A673 (cell line): ENCODE results near the gene RRP1. TPM values are rescaled to one million over a fixed set of nuclear protein-coding genes. Genes with fewer than 3 reads are reported as not detected.

Source experiments
- BruUV-seq: library from RNA; stranded (reverse); fragments of 400-500 nt; replicated peaks from 2 replicates; lab custom pipeline; 2021; lab: Mats Ljungman, UMichigan
- CTCF ChIA-PET: fragments of 300-600 bp; sonication (Branson Sonifier 250); formaldehyde crosslinking; loops from one replicate; lab custom pipeline; 2022; ENCODE audit warnings: antibody characterized with exemption; lab: Charles Lee
- POLR2A ChIA-PET: fragments of 300-600 bp; sonication (Branson Sonifier 250); formaldehyde crosslinking; loops from one replicate; lab custom pipeline; 2022; ENCODE audit warnings: antibody characterized with exemption; ENCODE audit not compliant: low non-redundant PET; lab: Charles Lee
- DNase-seq: peaks from one replicate; pipeline ENCODE4 v3.0.0-alpha.2; 2015; ENCODE audit warnings: low spot score
- H3K27ac ChIP-seq: fragments of 200-600 bp; sonication (generic); 2 replicates; pipeline ENCODE4 v1.5.1; 2016; ENCODE audit warnings: mixed run types, low read depth, mild to moderate bottlenecking, mixed read lengths, antibody characterized with exemption, low read length; ENCODE audit not compliant: poor library complexity, severe bottlenecking
- H3K27me3 ChIP-seq: fragments of 200-600 bp; sonication (generic); replicated peaks from 2 replicates; pipeline ENCODE4 v1.6.1; 2017; ENCODE audit warnings: mixed run types, low read depth, mild to moderate bottlenecking, mixed read lengths, antibody characterized with exemption, low read length; ENCODE audit not compliant: insufficient read depth, poor library complexity
- H3K36me3 ChIP-seq: fragments of 200-600 bp; sonication (generic); 2 replicates; pipeline ENCODE4 v1.6.1; 2016; ENCODE audit warnings: mixed run types, mild to moderate bottlenecking, mixed read lengths, antibody characterized with exemption, low read length; ENCODE audit not compliant: insufficient read depth, poor library complexity, severe bottlenecking
- H3K4me1 ChIP-seq: fragments of 200-600 bp; sonication (generic); 2 replicates; pipeline ENCODE4 v1.6.1; 2017; ENCODE audit warnings: mixed run types, mild to moderate bottlenecking, mixed read lengths, antibody characterized with exemption, low read length; ENCODE audit not compliant: insufficient read depth, poor library complexity, severe bottlenecking
- H3K4me3 ChIP-seq: fragments of 200-600 bp; sonication (generic); 2 replicates; pipeline ENCODE4 v1.5.1; 2016; ENCODE audit warnings: low read depth, mixed run types, mild to moderate bottlenecking, mixed read lengths, low read length; ENCODE audit not compliant: poor library complexity, severe bottlenecking
- H3K9me3 ChIP-seq: fragments of 200-600 bp; sonication (generic); 2 replicates; pipeline ENCODE4 v1.6.1; 2016; ENCODE audit warnings: mixed run types, low read depth, mild to moderate bottlenecking, mixed read lengths, antibody characterized with exemption, low read length; ENCODE audit not compliant: poor library complexity, severe bottlenecking
- CTCF ChIP-seq: fragments of 300-800, 200-600 bp; sonication (generic); conservative IDR thresholded peaks from 2 replicates; pipeline ENCODE4 v1.5.1; 2017; ENCODE audit warnings: low read depth, mild to moderate bottlenecking, antibody characterized with exemption, low read length, moderate library complexity, mixed read lengths
- EZH2 ChIP-seq: fragments of 200-600 bp; sonication (generic); IDR thresholded peaks from 2 replicates; pipeline ENCODE4 v1.6.1; 2017; ENCODE audit warnings: borderline replicate concordance, low read depth, mild to moderate bottlenecking, mixed read lengths, antibody characterized with exemption, low read length; ENCODE audit not compliant: poor library complexity, severe bottlenecking
- intact Hi-C: fragments of 100-400 bp; cut with micrococcal nuclease; formaldehyde crosslinking; loops from one replicate; pipeline ENCODE4 v1.10.0; 2022; ENCODE audit not compliant: unreplicated experiment
- total RNA-seq: library from RNA; stranded (reverse); gene quantifications from 2 replicates; pipeline ENCODE4 v1.2.3, GENCODE V29; 2021

RRP1 gene
- total RNA-seq, 1 experiment from 2014 or later = 86.4 TPM

GRCh38 chr21:43752758-43753438 is 36.5 kb upstream of the RRP1 start:
- H3K4me1 ChIP-seq = peaks cover 8% of the 10 kb centered on the region
- POLR2A ChIA-PET = no interaction called here
- no peaks in the 10 kb centered on the region for H3K27me3 ChIP-seq
- no peak overlapping the region for H3K4me3 ChIP-seq
- DNase-seq = no peak
- peaks cover 19% of the 10 kb centered on the region for H3K36me3 ChIP-seq
- BruUV-seq = no TSS peak
- no peak for TF ChIP-seq EZH2
- intact Hi-C loops = no loop called here
- CTCF ChIA-PET = no interaction called here
- no peaks in the 10 kb centered on the region for H3K9me3 ChIP-seq
- H3K27ac ChIP-seq = no peak overlapping the region

GRCh38 chr21:43753439-43753799 is 36.0 kb upstream of the RRP1 start:
- Histone ChIP-seq H3K27me3 (no peaks in the 10 kb centered on the region), H3K4me1 (peaks cover 11% of the 10 kb centered on the region), H3K27ac (no peak overlapping the region), H3K36me3 (peaks cover 20% of the 10 kb centered on the region), H3K4me3 (no peak overlapping the region), H3K9me3 (no peaks in the 10 kb centered on the region)
- intact Hi-C loops = no loop called here
- CTCF ChIA-PET = no interaction called here
- BruUV-seq = no TSS peak
- TF ChIP-seq EZH2 (no peak), CTCF (no peak)
- DNase-seq = no peak
- POLR2A ChIA-PET = no interaction called here

GRCh38 chr21:43754948-43755781 is 34.2 kb upstream of the RRP1 start:
- intact Hi-C loops = no loop called here
- peaks cover 23% of the 10 kb centered on the region for H3K36me3 ChIP-seq
- H3K27me3 ChIP-seq = no peaks in the 10 kb centered on the region
- H3K27ac ChIP-seq = no peak overlapping the region
- no peak overlapping the region for H3K4me3 ChIP-seq
- no peaks in the 10 kb centered on the region for H3K9me3 ChIP-seq
- no TSS peak for BruUV-seq
- TF ChIP-seq EZH2 (no peak), CTCF (no peak)
- CTCF ChIA-PET = no interaction called here
- H3K4me1 ChIP-seq = peaks cover 11% of the 10 kb centered on the region
- no peak for DNase-seq
- POLR2A ChIA-PET = no interaction called here
